HG02973 (cell line): Measurements from ENCODE around the gene JUP.

Experiments
- ATAC-seq: cut with Tn5 transposase; IDR thresholded peaks from one replicate; pipeline ENCODE4 v1.9.1; 2021; ENCODE audit warnings: moderate library complexity; ENCODE audit not compliant: unreplicated experiment

Gene JUP

DNA sequence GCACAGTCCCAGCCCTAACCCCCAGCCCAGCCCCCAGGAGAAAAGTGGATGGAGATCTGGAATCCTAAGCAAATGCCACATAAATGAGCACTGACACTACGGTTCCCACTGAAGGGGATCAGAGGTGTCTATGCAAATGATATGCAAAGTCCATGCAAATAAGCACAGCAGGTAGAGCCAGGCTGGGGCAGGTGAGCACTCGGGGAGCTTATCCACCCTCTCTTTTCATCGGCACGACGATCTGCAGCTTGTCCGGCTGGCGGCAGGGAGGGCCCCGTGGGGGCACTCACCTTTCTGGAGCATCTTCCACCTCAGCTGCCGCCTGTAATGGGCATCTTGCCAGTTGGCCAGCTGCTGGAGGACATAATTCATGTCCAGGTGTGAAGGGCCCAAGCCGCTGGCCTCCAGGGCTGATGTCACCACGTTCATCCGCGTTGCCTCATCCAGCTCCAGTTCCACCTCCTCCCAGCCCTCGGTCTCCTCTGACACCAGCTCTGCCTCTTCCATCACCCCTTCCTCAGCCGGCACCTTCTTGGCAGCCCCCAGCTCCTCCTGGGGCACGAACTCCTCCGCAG is 61.9 kb downstream of the JUP start:
- ATAC-seq, result no peak

GRCh38 chr17:41723801-41724475 is 62.6 kb downstream of the JUP start:
- no peak for ATAC-seq

- no peak for ATAC-seq
Observed at GRCh38 chr17:41722231-41722630, 64.3 kb downstream of the JUP start.

DNA sequence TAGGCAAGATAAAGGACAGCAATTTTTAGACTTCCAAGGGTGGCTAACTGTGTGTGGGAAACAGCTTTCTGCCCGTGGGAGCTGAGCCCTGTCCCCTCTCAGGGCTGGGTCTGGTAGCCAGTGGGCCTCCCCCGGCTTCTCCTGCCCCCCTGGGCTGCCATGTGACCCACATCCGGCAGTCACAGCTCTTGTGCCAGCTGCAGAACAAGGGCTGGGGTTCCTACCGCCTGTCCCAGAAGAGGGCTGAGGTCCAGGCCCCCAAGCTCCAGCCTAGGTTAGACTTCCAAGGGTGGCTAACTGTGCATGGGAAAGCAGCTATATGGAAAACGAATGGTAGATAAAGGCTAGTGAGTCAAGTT is 68.2 kb downstream of the JUP start:
- ATAC-seq, result no peak

DNA sequence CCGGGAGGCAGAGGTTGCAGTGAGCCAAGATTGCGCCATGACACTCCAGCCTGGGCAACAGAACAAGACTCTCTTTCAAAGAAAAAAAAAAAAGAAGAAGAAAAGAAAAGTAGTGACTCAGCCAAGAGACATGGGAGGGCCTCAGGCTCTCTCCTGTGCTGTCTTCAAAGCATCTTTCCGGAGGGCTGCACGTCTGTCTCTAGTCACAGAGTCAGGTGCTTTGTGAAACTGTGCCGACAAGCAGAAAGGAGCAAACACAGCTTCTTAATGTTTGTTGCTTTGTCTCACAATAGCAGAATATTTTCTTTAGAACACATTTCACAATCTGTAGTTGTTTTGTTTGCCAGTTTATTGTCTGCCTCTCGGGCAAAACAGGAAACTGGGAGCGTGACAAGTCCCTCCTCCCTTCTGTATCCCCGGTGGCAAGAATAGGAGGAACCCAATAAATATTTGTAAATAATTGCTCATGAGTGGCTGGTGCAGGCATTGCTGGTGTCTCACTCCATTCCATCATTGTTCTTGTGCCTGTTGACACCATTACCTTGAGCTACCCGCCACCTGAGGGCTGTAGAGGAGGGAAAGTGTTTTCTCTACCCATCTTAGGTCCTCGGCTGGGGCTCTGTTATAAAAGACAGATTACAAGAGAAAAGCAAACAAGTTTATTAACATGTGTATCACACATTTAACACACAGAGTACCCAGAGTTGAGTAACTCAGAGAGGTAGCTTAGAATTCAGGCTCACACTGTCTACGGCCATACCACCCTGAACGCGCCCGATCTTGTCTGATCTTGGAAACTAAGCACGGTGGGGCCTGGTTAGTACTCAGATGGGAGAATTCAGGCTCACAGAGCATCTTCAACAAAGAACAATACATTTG is 68.9 kb downstream of the JUP start:
- no peak for ATAC-seq

DNA sequence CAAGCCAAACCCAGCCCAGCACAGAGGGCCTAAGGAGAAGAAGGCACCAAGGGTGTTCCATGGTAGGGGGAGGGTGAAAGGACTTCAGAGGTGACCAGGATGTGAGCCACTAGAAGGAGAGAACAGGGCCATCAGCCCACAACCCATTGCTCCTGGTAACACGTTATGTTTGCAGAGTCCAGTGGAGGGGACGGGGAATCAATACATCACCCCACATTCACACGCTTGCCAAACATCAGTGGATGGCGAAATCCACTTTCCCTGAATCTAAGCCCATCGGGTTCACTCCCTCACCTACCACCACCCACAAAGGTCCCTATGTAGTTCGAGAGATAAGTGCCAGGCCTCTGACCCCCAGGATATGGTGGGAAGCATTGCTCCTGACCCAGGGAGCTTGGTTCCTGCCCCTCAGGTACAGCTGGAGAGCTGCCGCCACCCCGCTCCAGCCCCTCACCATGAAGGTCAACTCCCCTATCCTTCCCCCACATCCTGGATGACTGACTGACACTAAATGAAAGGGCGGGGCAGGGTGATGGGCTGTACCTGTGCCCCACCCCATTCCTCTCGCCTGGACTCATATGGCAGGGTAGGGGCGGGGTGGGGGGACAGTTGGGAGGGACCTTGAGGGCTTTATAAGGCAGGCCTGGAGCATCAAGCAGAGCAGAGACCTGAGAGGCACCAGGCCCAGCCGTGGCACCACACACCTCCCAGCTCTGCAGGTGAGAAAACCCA is 74.7 kb downstream of the JUP start, which contains the start of gene GAST:
TSS of gene GAST (plus strand) at position 663 of the 732 bp plus-strand sequence. CDS start 3,106 bp downstream, outside the sequence.
- ATAC-seq, result no peak

- ATAC-seq, result no peak
Observed at GRCh38 chr17:41710472-41711090, 75.9 kb downstream of the JUP start.

- no peak for ATAC-seq
Observed at GRCh38 chr17:41707803-41708669, 78.5 kb downstream of the JUP start.

- no peak for ATAC-seq
Observed at GRCh38 chr17:41705271-41705991, 81.1 kb downstream of the JUP start.
